ENCODE results near the gene GPATCH3. TPM values are rescaled to one million over a fixed set of nuclear protein-coding genes. Genes with fewer than 3 reads are reported as not detected.
A peak's percentile ranks its signal among the peaks of the same experiment; 100 is the strongest.

The GPATCH3 gene
- polyA plus RNA-seq, 1 donor (not counting 4 experiments of a cell fraction or from before 2014, with no cell fraction given) = 5.7 TPM

- Histone ChIP-seq H3K27me3 (ENCODE audit: control insufficient read depth, extremely low read depth, insufficient read depth, low read length) (no peaks in the 10 kb centered on the region), H3K79me2 (ENCODE audit: control insufficient read depth, insufficient read depth, low read length) (peaks cover 52% of the 10 kb centered on the region), H2AFZ (ENCODE audit: control insufficient read depth, low read length) (no peak overlapping the region), H3K36me3 (ENCODE audit: control insufficient read depth in 2 of 2, extremely low read depth in 1 of 2, insufficient read depth in 2 of 2, low read length in 2 of 2) (peaks cover 16 to 19% of the 10 kb centered on the region in 2 experiments), H3K9me1 (ENCODE audit: control insufficient read depth, extremely low read depth, insufficient read depth, low read length) (no peaks in the 10 kb centered on the region), H3K4me2 (ENCODE audit: control insufficient read depth, extremely low read depth, insufficient read depth, low read depth, low read length) (peak overlapping the region; percentile 79), H3K27ac (ENCODE audit: control insufficient read depth, insufficient read depth, low read length) (no peak overlapping the region), H3K4me1 (ENCODE audit: control insufficient read depth, extremely low read depth, insufficient read depth, low read length) (peaks cover 15% of the 10 kb centered on the region), H4K20me1 (ENCODE audit: control insufficient read depth, extremely low read depth, insufficient read depth, low read length) (peaks cover 4% of the 10 kb centered on the region), H3K4me3 (ENCODE audit: control insufficient read depth in 2 of 3, extremely low read depth in 1 of 3, insufficient read depth in 2 of 3, low read depth in 1 of 3, low read length in 3 of 3) (no peak overlapping the region), H3K9me3 (ENCODE audit: control insufficient read depth, low read depth, low read length) (no peaks in the 10 kb centered on the region), H3K9ac (ENCODE audit: control insufficient read depth, extremely low read depth, insufficient read depth, low read length) (no peak overlapping the region)
- FAIRE-seq = no peak
- TF ChIP-seq EZH2 (IDR thresholded peaks at IDR 0.05; ENCODE audit: low read length) (no peak), CTCF (optimal IDR thresholded peaks at IDR 0.05 in 1 of 3, IDR thresholded peaks at IDR 0.05 in 1 of 3, conservative IDR thresholded peaks at IDR 0.05 in 1 of 3; ENCODE audit: extremely low read depth in 1 of 3, insufficient read depth in 2 of 3, low read length in 3 of 3) (no peak)
- DNase-seq (ENCODE audit: low read depth, low spot score) = no peak
- dilution Hi-C loops (cut with MboI; ENCODE audit: extremely low pct_ligation_motif_present, low sequenced_read_pairs) = no loop called here
These were observed 23.4 kb upstream of the GPATCH3 start for GRCh38 chr1:26923711-26924110.

- peaks cover 15% of the 10 kb centered on the region for H3K4me1 ChIP-seq (ENCODE audit: control insufficient read depth, extremely low read depth, insufficient read depth, low read length)
- H3K27ac ChIP-seq (ENCODE audit: control insufficient read depth, insufficient read depth, low read length) = peak overlapping the region; percentile 90
- peak overlapping the region; percentile 86 to 96 (median 89) for H3K4me3 ChIP-seq (ENCODE audit: control insufficient read depth in 2 of 3, extremely low read depth in 1 of 3, insufficient read depth in 2 of 3, low read depth in 1 of 3, low read length in 3 of 3)
- H3K9ac ChIP-seq (ENCODE audit: control insufficient read depth, extremely low read depth, insufficient read depth, low read length) = peak overlapping the region; percentile 90
- dilution Hi-C loops (cut with MboI; ENCODE audit: extremely low pct_ligation_motif_present, low sequenced_read_pairs) = no loop called here
- peaks cover 45% of the 10 kb centered on the region for H3K79me2 ChIP-seq (ENCODE audit: control insufficient read depth, insufficient read depth, low read length)
- H4K20me1 ChIP-seq (ENCODE audit: control insufficient read depth, extremely low read depth, insufficient read depth, low read length) = peaks cover 4% of the 10 kb centered on the region
- TF ChIP-seq EZH2 (IDR thresholded peaks at IDR 0.05; ENCODE audit: low read length) (no peak), CTCF (optimal IDR thresholded peaks at IDR 0.05 in 1 of 3, IDR thresholded peaks at IDR 0.05 in 1 of 3, conservative IDR thresholded peaks at IDR 0.05 in 1 of 3; ENCODE audit: extremely low read depth in 1 of 3, insufficient read depth in 2 of 3, low read length in 3 of 3) (no peak)
- FAIRE-seq (no peak), DNase-seq (ENCODE audit: low read depth, low spot score) (no peak)
- H3K9me3 ChIP-seq (ENCODE audit: control insufficient read depth, low read depth, low read length) = no peaks in the 10 kb centered on the region
- peak overlapping the region; percentile 79 for H3K4me2 ChIP-seq (ENCODE audit: control insufficient read depth, extremely low read depth, insufficient read depth, low read depth, low read length)
- H3K36me3 ChIP-seq (ENCODE audit: control insufficient read depth in 2 of 2, extremely low read depth in 1 of 2, insufficient read depth in 2 of 2, low read length in 2 of 2) = peaks cover 16 to 19% of the 10 kb centered on the region in 2 experiments
- H3K9me1 ChIP-seq (ENCODE audit: control insufficient read depth, extremely low read depth, insufficient read depth, low read length) = no peaks in the 10 kb centered on the region
- no peaks in the 10 kb centered on the region for H3K27me3 ChIP-seq (ENCODE audit: control insufficient read depth, extremely low read depth, insufficient read depth, low read length)
- no peak overlapping the region for H2AFZ ChIP-seq (ENCODE audit: control insufficient read depth, low read length)
These were observed 22.6 kb upstream of the GPATCH3 start for GRCh38 chr1:26922901-26923300.

All from keratinocyte (primary cell).